GM18498 (cell line): ENCODE results near the gene PIK3CD.
"Not testable (repeated sequence)": the region's sequence is repeated elsewhere in the genome, so short reads cannot be mapped to it uniquely, and the experiment has no call there.

Experiments
- ATAC-seq: cut with Tn5 transposase; IDR thresholded peaks from one replicate; pipeline ENCODE4 v1.9.1; 2021; ENCODE audit warnings: mild to moderate bottlenecking, moderate library complexity; ENCODE audit not compliant: unreplicated experiment

Gene PIK3CD

GRCh38 chr1:9618909-9619679 lies 32.4 kb upstream of the PIK3CD start:
- no peak for ATAC-seq

- ATAC-seq: no peak
These were observed 30.5 kb upstream of the PIK3CD start for GRCh38 chr1:9621032-9621431.

GRCh38 chr1:9624081-9624480 lies 27.4 kb upstream of the PIK3CD start:
- no peak for ATAC-seq

- not testable (repeated sequence) for ATAC-seq
These were observed 26.5 kb upstream of the PIK3CD start for GRCh38 chr1:9625030-9625429.

- peak; percentile 49 for ATAC-seq
These were observed 25.3 kb upstream of the PIK3CD start for GRCh38 chr1:9626201-9626608.

- no peak for ATAC-seq
These were observed 22.7 kb upstream of the PIK3CD start for GRCh38 chr1:9628541-9629444.

GRCh38 chr1:9629445-9630201 lies 21.9 kb upstream of the PIK3CD start:
- ATAC-seq: peak; percentile 34

- no peak for ATAC-seq
These were observed 21.0 kb upstream of the PIK3CD start for GRCh38 chr1:9630331-9631111.

- ATAC-seq: no peak
These were observed 19.9 kb upstream of the PIK3CD start for GRCh38 chr1:9631613-9632012.

- no peak for ATAC-seq
These were observed 18.0 kb upstream of the PIK3CD start for GRCh38 chr1:9633493-9633892.

- no peak for ATAC-seq
These were observed 16.9 kb upstream of the PIK3CD start for GRCh38 chr1:9634582-9634981.

GRCh38 chr1:9639227-9639626 lies 12.3 kb upstream of the PIK3CD start:
- no peak for ATAC-seq

- ATAC-seq: no peak
These were observed 7.9 kb upstream of the PIK3CD start for GRCh38 chr1:9643351-9644256.

GRCh38 chr1:9646037-9646436 lies 5.5 kb upstream of the PIK3CD start:
- ATAC-seq: no peak

GRCh38 chr1:9648171-9648570 lies 3.4 kb upstream of the PIK3CD start:
- no peak for ATAC-seq

GRCh38 chr1:9649769-9650168 lies 1.8 kb upstream of the PIK3CD start:
- no peak for ATAC-seq

- no peak for ATAC-seq
These were observed 339 bp upstream of the PIK3CD start for GRCh38 chr1:9651220-9651564.

- no peak for ATAC-seq
These were observed 1.1 kb downstream of the PIK3CD start for GRCh38 chr1:9652379-9653209.

- no peak for ATAC-seq
These were observed 1.6 kb downstream of the PIK3CD start for GRCh38 chr1:9653210-9653490.
